Activated CD4-positive, alpha-beta T cell treated with anti-CD3 and anti-CD28 coated beads, Interleukin-2, amount 10 ng/mL, durations not matched to agents 24 days and 14 days (primary cell): ENCODE data around the gene NTN3. TPM values are rescaled to one million over a fixed set of nuclear protein-coding genes. Genes with fewer than 3 reads are reported as not detected.

Source experiments
- DNase-seq: peaks from one replicate; pipeline ENCODE4 v3.0.0; 2022
- H3K27ac Mint-ChIP-seq: one replicate; pipeline ENCODE4 v1.8.0; 2022; ENCODE audit warnings: mild to moderate bottlenecking, mixed read lengths
- H3K27me3 Mint-ChIP-seq: one replicate; pipeline ENCODE4 v1.8.0; 2022; ENCODE audit warnings: mixed read lengths
- H3K36me3 Mint-ChIP-seq: one replicate; pipeline ENCODE4 v1.8.0; 2022; ENCODE audit warnings: low read depth, mild to moderate bottlenecking, mixed read lengths
- H3K4me1 Mint-ChIP-seq: one replicate; pipeline ENCODE4 v1.8.0; 2021; ENCODE audit warnings: mixed read lengths
- H3K4me3 Mint-ChIP-seq: one replicate; pipeline ENCODE4 v1.8.0; 2022; ENCODE audit warnings: mild to moderate bottlenecking, moderate library complexity, mixed read lengths
- H3K9me3 Mint-ChIP-seq: one replicate; pipeline ENCODE4 v1.8.0; 2021; ENCODE audit warnings: mixed read lengths
- intact Hi-C: fragments of 100-400 bp; cut with micrococcal nuclease; formaldehyde crosslinking; loops from one replicate; pipeline ENCODE4 v1.15.1; 2023
- total RNA-seq: library from RNA; stranded (reverse); gene quantifications from 2 replicates; pipeline ENCODE4 v1.2.3, GENCODE V29; 2022

NTN3 gene
- total RNA-seq, 1 donor from 2014 or later: not detected

GRCh38 chr16:2466667-2467527 is 4.2 kb upstream of the NTN3 start:
- H3K36me3 Mint-ChIP-seq: no peaks in the 10 kb centered on the region

GRCh38 chr16:2467528-2468232 is 3.4 kb upstream of the NTN3 start:
- H3K9me3 Mint-ChIP-seq: no peaks in the 10 kb centered on the region
- H3K36me3 Mint-ChIP-seq: no peaks in the 10 kb centered on the region
- peaks cover 2% of the 10 kb centered on the region for H3K4me1 Mint-ChIP-seq
- peaks cover 21% of the 10 kb centered on the region for H3K27me3 Mint-ChIP-seq
- no peak for DNase-seq
- intact Hi-C loops: no loop called here
- no peak overlapping the region for H3K4me3 Mint-ChIP-seq
- H3K27ac Mint-ChIP-seq: no peak overlapping the region

More at GRCh38 chr16:2466667-2467527, 4.2 kb upstream of the NTN3 start:
- DNase-seq: no peak
- peaks cover 2% of the 10 kb centered on the region for H3K4me1 Mint-ChIP-seq
- H3K27me3 Mint-ChIP-seq: peaks cover 21% of the 10 kb centered on the region
- H3K27ac Mint-ChIP-seq: no peak overlapping the region
- intact Hi-C loops: no loop called here
- H3K9me3 Mint-ChIP-seq: no peaks in the 10 kb centered on the region
- H3K4me3 Mint-ChIP-seq: no peak overlapping the region

GRCh38 chr16:2468233-2468724 is 2.8 kb upstream of the NTN3 start:
- DNase-seq: no peak

GRCh38 chr16:2468725-2469398 is 2.2 kb upstream of the NTN3 start:
- no peak for DNase-seq
- H3K27ac Mint-ChIP-seq: no peak overlapping the region

More at GRCh38 chr16:2468233-2468724, 2.8 kb upstream of the NTN3 start:
- Mint-ChIP-seq H3K27ac (no peak overlapping the region), H3K36me3 (no peaks in the 10 kb centered on the region), H3K4me3 (peak overlapping the region; percentile 64), H3K4me1 (peaks cover 5% of the 10 kb centered on the region), H3K27me3 (peaks cover 26% of the 10 kb centered on the region), H3K9me3 (no peaks in the 10 kb centered on the region)
- intact Hi-C loops: no loop called here

GRCh38 chr16:2469399-2470233 is 1.5 kb upstream of the NTN3 start:
- intact Hi-C loops: loop anchor here (5.0 kb wide), 1 partner anchor 42 kb away; the partner anchor contains the start of gene CCNF
- Mint-ChIP-seq H3K4me1 (peaks cover 7% of the 10 kb centered on the region), H3K27ac (no peak overlapping the region), H3K9me3 (no peaks in the 10 kb centered on the region), H3K36me3 (no peaks in the 10 kb centered on the region), H3K4me3 (no peak overlapping the region), H3K27me3 (peaks cover 28% of the 10 kb centered on the region)
- no peak for DNase-seq

More at GRCh38 chr16:2468725-2469398, 2.2 kb upstream of the NTN3 start:
- Mint-ChIP-seq H3K36me3 (no peaks in the 10 kb centered on the region), H3K4me1 (peaks cover 7% of the 10 kb centered on the region), H3K9me3 (no peaks in the 10 kb centered on the region), H3K4me3 (peak overlapping the region; percentile 64), H3K27me3 (peaks cover 28% of the 10 kb centered on the region)
- intact Hi-C loops: no loop called here

GRCh38 chr16:2470234-2470601 is 879 bp upstream of the NTN3 start:
- H3K36me3 Mint-ChIP-seq: no peaks in the 10 kb centered on the region
- peaks cover 7% of the 10 kb centered on the region for H3K4me1 Mint-ChIP-seq
- peaks cover 28% of the 10 kb centered on the region for H3K27me3 Mint-ChIP-seq
- no peaks in the 10 kb centered on the region for H3K9me3 Mint-ChIP-seq
- DNase-seq: no peak
- intact Hi-C loops: loop anchor here (5.0 kb wide), 1 partner anchor 43 kb away; the partner anchor contains the start of gene CCNF
- no peak overlapping the region for H3K27ac Mint-ChIP-seq
- no peak overlapping the region for H3K4me3 Mint-ChIP-seq

GRCh38 chr16:2470603-2471015 is 488 bp upstream of the NTN3 start:
- peaks cover 7% of the 10 kb centered on the region for H3K4me1 Mint-ChIP-seq
- intact Hi-C loops: loop anchor here (5.0 kb wide), 1 partner anchor 43 kb away; the partner anchor contains the start of gene CCNF
- H3K27me3 Mint-ChIP-seq: peaks cover 28% of the 10 kb centered on the region
- no peak overlapping the region for H3K27ac Mint-ChIP-seq
- no peaks in the 10 kb centered on the region for H3K9me3 Mint-ChIP-seq
- no peaks in the 10 kb centered on the region for H3K36me3 Mint-ChIP-seq
- DNase-seq: no peak
- no peak overlapping the region for H3K4me3 Mint-ChIP-seq

- no peaks in the 10 kb centered on the region for H3K9me3 Mint-ChIP-seq
- no peak for DNase-seq
- intact Hi-C loops: loop anchor here (5.0 kb wide), 1 partner anchor 45 kb away; the partner anchor contains the start of gene CCNF
- peaks cover 10% of the 10 kb centered on the region for H3K4me1 Mint-ChIP-seq
- H3K36me3 Mint-ChIP-seq: no peaks in the 10 kb centered on the region
- H3K27ac Mint-ChIP-seq: no peak overlapping the region
- no peak overlapping the region for H3K4me3 Mint-ChIP-seq
- peaks cover 33% of the 10 kb centered on the region for H3K27me3 Mint-ChIP-seq
These were observed 773 bp downstream of the NTN3 start for GRCh38 chr16:2471653-2472487.

- H3K36me3 Mint-ChIP-seq: no peaks in the 10 kb centered on the region
- no peak for DNase-seq
- no peak overlapping the region for H3K27ac Mint-ChIP-seq
- peaks cover 32% of the 10 kb centered on the region for H3K27me3 Mint-ChIP-seq
- peaks cover 9% of the 10 kb centered on the region for H3K4me1 Mint-ChIP-seq
- intact Hi-C loops: loop anchor here (5.0 kb wide), 1 partner anchor 45 kb away; the partner anchor contains the start of gene CCNF
- H3K4me3 Mint-ChIP-seq: no peak overlapping the region
- no peaks in the 10 kb centered on the region for H3K9me3 Mint-ChIP-seq
These were observed 1.4 kb downstream of the NTN3 start for GRCh38 chr16:2472488-2472864.

GRCh38 chr16:2472885-2473445 is 1.9 kb downstream of the NTN3 start:
- Mint-ChIP-seq H3K4me1 (peaks cover 12% of the 10 kb centered on the region), H3K27ac (peak overlapping the region; percentile 73), H3K36me3 (no peaks in the 10 kb centered on the region), H3K4me3 (peak overlapping the region; percentile 74), H3K9me3 (no peaks in the 10 kb centered on the region), H3K27me3 (peaks cover 36% of the 10 kb centered on the region)
- no peak for DNase-seq
- intact Hi-C loops: loop anchor here (5.0 kb wide), 1 partner anchor 46 kb away; the partner anchor contains the start of gene CCNF

GRCh38 chr16:2473446-2473926 is 2.4 kb downstream of the NTN3 start:
- H3K27me3 Mint-ChIP-seq: peaks cover 33% of the 10 kb centered on the region
- peaks cover 12% of the 10 kb centered on the region for H3K4me1 Mint-ChIP-seq
- no peaks in the 10 kb centered on the region for H3K36me3 Mint-ChIP-seq
- intact Hi-C loops: loop anchor here (5.0 kb wide), 1 partner anchor 46 kb away; the partner anchor contains the start of gene CCNF
- no peaks in the 10 kb centered on the region for H3K9me3 Mint-ChIP-seq
- H3K4me3 Mint-ChIP-seq: peak overlapping the region; percentile 74
- H3K27ac Mint-ChIP-seq: peak overlapping the region; percentile 73
- DNase-seq: peak; percentile 83
